Keratinocyte (primary cell): Measurements from ENCODE around the gene BRCA1.

ENCODE experiments used
- CTCF ChIP-seq, 3 experiments: IDR thresholded peaks in 1 of 3; conservative IDR thresholded peaks in 1 of 3; optimal IDR thresholded peaks in 1 of 3; 2 replicates in 2 of 3; 3 replicates in 1 of 3; pipeline versions ENCODE3 to v1.5.1; 2011; ENCODE audit warnings: low read length in 3 of 3, mild to moderate bottlenecking in 3 of 3, moderate library complexity in 2 of 3, control low read depth in 1 of 3, inconsistent platforms in 1 of 3; ENCODE audit not compliant: insufficient read depth in 2 of 3; ENCODE audit errors: extremely low read depth in 1 of 3
- EZH2 ChIP-seq: IDR thresholded peaks from one replicate; pipeline ENCODE4 v1.6.1; 2012; ENCODE audit warnings: inconsistent platforms, mild to moderate bottlenecking, low read length, moderate library complexity

- no peak for TF ChIP-seq CTCF (optimal IDR thresholded peaks at IDR 0.05 in 1 of 3, IDR thresholded peaks at IDR 0.05 in 1 of 3, conservative IDR thresholded peaks at IDR 0.05 in 1 of 3; ENCODE audit: extremely low read depth in 1 of 3, insufficient read depth in 2 of 3, low read length in 3 of 3)
- no peak for TF ChIP-seq EZH2
Measured at GRCh38 chr17:43126911-43127290, 1.7 kb upstream of the BRCA1 start.
